Stimulated activated memory B cell treated with anti-CD40 and anti-IgM and Interleukin-4, amounts not matched to agents 10 μg/mL and 1 μg/mL and 100 μg/mL, for 72 hours (primary cell): ENCODE results near the gene FOXC2.

Experiments
- ATAC-seq: fragments of 150-1000 bp; cut with Tn5 transposase; 2 replicates; pipeline ENCODE4 v1.10.0; 2021
- H3K27ac Mint-ChIP-seq: one replicate; pipeline ENCODE4 v1.8.0; 2022; ENCODE audit warnings: mild to moderate bottlenecking, mixed read lengths
- H3K27me3 Mint-ChIP-seq: one replicate; pipeline ENCODE4 v1.8.0; 2022; ENCODE audit warnings: mixed read lengths
- H3K36me3 Mint-ChIP-seq: one replicate; pipeline ENCODE4 v1.8.0; 2022; ENCODE audit warnings: mixed read lengths
- H3K4me1 Mint-ChIP-seq: one replicate; pipeline ENCODE4 v1.8.0; 2022; ENCODE audit warnings: mixed read lengths
- H3K4me3 Mint-ChIP-seq: one replicate; pipeline ENCODE4 v1.8.0; 2022; ENCODE audit warnings: mild to moderate bottlenecking, moderate library complexity, mixed read lengths
- H3K9me3 Mint-ChIP-seq: one replicate; pipeline ENCODE4 v1.8.0; 2022; ENCODE audit warnings: mixed read lengths

FOXC2 gene

DNA sequence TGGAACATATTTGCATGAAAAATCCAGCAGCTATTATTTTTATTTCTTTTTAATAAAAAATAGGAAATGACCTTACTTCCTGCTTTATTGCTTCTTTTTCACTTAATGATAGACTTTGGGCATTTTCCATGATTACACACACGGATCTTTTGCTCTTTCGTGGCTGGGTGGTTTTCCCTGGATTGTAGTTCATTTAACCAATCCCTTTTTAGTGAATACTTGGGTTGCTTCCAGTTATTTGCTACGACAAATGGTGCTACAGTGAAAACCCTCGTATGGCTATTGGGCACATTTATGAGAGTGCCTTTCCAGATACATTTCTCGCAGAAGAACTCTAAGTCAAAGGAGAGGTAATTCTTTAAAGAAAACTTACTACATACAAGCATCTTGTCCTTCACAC, 50.3 kb downstream of the FOXC2 start:
- Mint-ChIP-seq H3K4me1 (no peaks in the 10 kb centered on the region), H3K27me3 (peaks cover 9% of the 10 kb centered on the region), H3K9me3 (no peaks in the 10 kb centered on the region), H3K4me3 (no peak overlapping the region), H3K36me3 (no peaks in the 10 kb centered on the region), H3K27ac (no peak overlapping the region)
- ATAC-seq, result no peak

DNA sequence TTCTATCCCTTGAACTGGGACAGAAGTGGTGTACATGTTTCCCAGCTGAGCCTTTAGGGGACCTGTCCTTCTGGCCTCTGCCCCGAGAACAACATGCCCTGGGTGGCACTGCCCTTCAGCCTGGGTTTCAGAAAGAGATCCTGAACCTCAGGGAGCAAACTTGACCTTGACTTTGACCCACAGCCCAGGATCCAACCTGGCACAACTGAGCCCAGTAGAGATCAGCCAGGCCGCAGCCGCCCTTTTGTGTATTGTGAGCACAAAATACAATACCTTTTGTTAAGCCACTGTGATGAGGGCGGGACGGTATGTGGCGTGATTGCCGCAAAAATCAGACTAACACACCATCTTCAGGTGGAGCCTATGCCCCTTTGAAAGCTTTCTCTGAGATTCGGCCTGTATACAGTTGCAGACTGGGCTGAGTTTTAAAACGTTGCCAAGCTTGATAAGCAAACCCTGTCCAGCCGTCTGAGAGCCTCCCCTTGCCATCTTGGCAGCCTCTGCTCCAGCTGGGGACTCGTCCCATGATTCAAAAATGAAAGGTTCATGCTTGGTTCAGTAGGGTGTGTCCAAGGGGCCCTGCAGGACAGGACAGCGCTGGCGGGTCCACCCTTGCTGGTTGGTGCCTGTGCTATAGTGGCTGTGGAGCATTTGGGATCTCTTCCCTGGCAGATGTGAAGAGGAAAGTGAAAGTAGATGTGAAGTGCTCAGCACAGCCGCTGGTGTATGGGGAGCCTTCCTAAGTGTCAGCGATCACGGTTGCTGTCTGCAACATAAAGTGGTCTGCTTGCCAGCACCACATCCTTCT, 52.0 kb downstream of the FOXC2 start:
- ATAC-seq, result no peak
- H3K4me3 Mint-ChIP-seq, result no peak overlapping the region
- peaks cover 21% of the 10 kb centered on the region for H3K27me3 Mint-ChIP-seq
- no peaks in the 10 kb centered on the region for H3K4me1 Mint-ChIP-seq
- no peaks in the 10 kb centered on the region for H3K36me3 Mint-ChIP-seq
- no peaks in the 10 kb centered on the region for H3K9me3 Mint-ChIP-seq
- no peak overlapping the region for H3K27ac Mint-ChIP-seq
